Neuron (in vitro differentiated cells): ENCODE measurements around the gene SP1.
A peak's percentile ranks its signal among the peaks of the same experiment; 100 is the strongest.
"Not testable (repeated sequence)": the region's sequence is repeated elsewhere in the genome, so short reads cannot be mapped to it uniquely, and the experiment has no call there.

ENCODE experiments used
- H2AFZ ChIP-seq: one replicate; pipeline ENCODE4 v1.6.1; 2013; ENCODE audit warnings: low read depth, mild to moderate bottlenecking, inconsistent platforms, low read length, moderate library complexity
- H3K27me3 ChIP-seq: one replicate; pipeline ENCODE4 v1.6.1; 2013; ENCODE audit warnings: low read length; ENCODE audit not compliant: insufficient read depth
- H3K36me3 ChIP-seq: one replicate; pipeline ENCODE4 v1.6.1; 2013; ENCODE audit warnings: low read length; ENCODE audit not compliant: insufficient read depth
- H3K4me1 ChIP-seq: one replicate; pipeline ENCODE4 v1.6.1; 2013; ENCODE audit warnings: low read length; ENCODE audit not compliant: insufficient read depth
- H3K4me3 ChIP-seq: 2 replicates; pipeline ENCODE4 v1.5.1; 2013; ENCODE audit warnings: mild to moderate bottlenecking, low read length, moderate library complexity
- H3K9me3 ChIP-seq: one replicate; pipeline ENCODE4 v1.6.1; 2013; ENCODE audit warnings: low read length

SP1 gene

DNA sequence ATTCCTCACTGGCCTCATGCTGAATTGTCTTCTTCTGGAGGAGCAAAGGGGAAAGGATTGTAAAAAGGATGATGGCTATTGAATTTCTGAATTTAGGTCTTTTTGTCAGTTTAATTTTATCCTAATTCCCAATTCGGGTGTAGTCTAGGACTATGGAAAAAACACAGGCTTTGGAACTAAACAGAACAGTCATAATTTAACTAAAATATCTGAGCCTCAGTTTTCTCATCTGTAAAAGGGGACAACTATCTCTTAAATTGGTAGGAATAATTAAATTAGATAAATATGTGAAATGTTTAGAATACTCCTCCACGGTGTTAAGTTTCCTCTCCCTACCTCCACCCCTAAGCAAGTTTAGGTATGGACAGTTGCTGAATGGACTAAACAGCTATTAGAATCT lies 3.2 kb upstream of the SP1 start:
- Histone ChIP-seq H3K9me3 (no peaks in the 10 kb centered on the region), H3K36me3 (peaks cover 5% of the 10 kb centered on the region), H3K4me3 (no peak overlapping the region), H3K4me1 (peaks cover 16% of the 10 kb centered on the region), H2AFZ (no peak overlapping the region), H3K27me3 (no peaks in the 10 kb centered on the region)

DNA sequence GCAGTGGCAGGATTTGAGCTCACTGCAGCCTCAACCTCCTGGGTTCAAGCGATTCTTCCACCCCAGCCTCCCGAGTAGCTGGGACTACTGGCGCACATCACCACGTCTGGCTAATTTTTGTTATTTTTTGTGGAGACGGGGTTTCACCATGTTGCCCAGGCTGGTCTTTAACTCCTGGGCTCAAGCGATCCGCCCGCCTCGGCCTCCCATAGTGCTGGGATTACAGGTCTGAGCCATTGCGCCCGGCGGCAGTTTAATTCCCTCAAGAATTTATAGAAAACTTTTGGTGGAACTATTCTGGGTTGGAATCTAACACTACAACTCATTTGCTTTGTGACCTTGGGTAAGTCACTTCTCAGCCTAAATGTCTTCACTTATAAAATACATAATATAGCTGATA lies 1.8 kb upstream of the SP1 start:
- H2AFZ ChIP-seq = no peak overlapping the region
- H3K4me1 ChIP-seq = peaks cover 25% of the 10 kb centered on the region
- H3K27me3 ChIP-seq = no peaks in the 10 kb centered on the region
- no peaks in the 10 kb centered on the region for H3K9me3 ChIP-seq
- H3K36me3 ChIP-seq = peaks cover 20% of the 10 kb centered on the region
- no peak overlapping the region for H3K4me3 ChIP-seq

DNA sequence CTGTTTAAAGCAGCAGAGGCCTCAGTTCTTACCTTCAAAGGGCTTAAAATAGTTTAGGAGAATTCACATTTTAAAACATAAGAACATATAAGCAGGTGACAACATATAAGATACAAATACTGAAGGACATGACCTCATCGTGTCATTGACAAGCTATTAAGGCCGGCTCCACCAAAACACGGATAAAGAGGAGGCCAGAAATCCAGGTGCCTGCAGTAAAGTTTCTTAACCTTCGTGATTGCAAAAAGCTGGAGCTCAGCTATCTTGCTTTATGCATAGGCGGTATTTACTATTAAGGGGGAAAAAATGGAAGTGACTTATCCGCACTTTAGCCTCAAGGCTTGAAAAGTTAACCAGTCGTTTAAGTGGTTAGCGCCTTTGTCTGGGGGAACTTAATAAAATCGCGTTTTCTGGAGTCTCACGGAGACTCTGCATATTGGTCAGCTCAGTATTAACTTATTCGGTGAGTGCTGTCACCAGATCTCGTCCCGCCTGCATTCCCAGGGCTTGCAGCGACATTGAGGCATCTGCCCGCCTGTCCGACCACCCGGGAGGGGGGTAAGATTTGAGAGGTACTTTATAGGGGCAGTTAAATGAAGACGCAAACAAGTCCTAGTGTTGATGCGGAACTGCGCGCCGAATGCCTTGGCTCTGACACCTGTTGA lies 1.1 kb upstream of the SP1 start:
- no peaks in the 10 kb centered on the region for H3K9me3 ChIP-seq
- H3K36me3 ChIP-seq = peaks cover 26% of the 10 kb centered on the region
- no peaks in the 10 kb centered on the region for H3K27me3 ChIP-seq
- peak overlapping the region; percentile 7 for H2AFZ ChIP-seq
- H3K4me1 ChIP-seq = peaks cover 28% of the 10 kb centered on the region
- H3K4me3 ChIP-seq = peak overlapping the region; percentile 60

DNA sequence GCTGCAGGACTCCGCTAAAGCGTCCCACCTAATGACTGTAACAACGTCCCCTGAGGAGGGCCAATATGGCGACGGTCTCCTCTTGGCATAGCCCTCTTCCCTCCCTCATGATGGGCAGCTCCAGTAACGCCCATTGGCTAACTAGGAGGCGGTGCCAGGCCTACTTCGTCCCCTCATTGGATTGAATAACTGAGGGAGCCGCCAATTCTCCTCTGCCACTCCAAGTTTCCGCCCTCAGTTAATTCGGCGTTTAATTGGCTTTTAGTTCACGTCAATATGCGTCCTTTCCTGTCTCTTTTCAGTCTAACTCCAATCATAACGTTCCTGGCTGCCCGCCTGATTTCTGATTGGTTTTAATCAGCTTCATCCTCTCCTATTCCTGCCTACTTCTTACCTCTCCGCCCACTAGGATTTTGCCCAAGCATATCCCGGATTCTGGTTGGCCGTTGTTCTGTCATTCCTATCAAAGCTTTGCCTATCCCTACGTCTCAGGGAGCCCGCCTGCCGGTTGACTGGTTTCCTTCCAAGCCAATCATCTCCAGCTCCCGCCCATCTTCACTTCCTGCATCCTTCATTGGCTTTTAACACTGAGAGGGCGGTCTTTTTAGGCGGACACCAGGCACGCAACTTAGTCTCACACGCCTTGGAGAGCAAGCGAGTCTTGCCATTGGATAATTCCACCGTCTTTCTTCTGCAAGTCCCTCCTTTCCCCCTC lies 430 bp upstream of the SP1 start:
- Histone ChIP-seq H3K27me3 (no peaks in the 10 kb centered on the region), H2AFZ (peak overlapping the region; percentile 7), H3K36me3 (peaks cover 30% of the 10 kb centered on the region), H3K4me3 (peak overlapping the region; percentile 60), H3K4me1 (peaks cover 30% of the 10 kb centered on the region), H3K9me3 (peaks cover under 1% of the 10 kb centered on the region)

DNA sequence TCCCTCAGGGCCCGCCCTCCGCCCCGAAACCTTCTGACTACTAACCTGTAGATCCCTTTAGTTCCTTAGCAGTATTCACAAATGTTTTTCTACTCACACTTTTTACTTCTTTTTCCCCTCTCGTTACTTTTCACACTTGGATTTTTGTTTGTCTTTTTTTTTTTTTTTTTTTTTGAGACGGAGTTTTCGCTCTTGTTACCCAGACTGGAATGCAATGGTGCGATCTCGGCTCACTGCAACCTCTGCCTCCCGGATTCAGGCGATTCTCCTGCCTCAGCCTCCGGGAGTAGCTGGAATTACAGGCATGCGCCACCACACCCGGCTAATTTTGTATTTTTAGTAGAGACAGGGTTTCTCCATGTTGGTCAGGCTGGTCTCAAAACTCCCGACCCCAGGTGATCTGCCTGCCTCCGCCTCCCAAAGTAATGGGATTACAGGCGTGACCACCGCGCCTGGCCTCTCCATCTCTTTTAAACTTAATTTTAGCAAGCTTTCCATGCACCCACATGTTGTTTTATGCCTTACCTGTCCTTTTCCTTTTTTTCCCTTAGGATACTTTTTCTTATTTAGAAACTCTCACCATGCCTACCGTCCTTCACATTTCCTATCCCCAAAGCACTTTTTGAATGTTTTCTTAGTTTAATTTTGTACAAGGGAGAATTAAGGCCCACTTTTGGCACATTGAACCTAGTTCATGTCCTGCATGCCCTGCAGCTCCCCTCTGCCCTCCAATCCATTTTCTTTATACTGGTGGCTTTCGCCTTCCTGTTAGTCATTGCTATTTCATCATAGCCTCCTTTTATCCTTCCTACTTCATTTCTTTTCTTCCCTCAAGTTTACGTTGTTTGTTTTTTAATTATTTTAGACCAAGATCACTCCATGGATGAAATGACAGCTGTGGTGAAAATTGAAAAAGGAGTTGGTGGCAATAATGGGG lies 1.1 kb downstream of the SP1 start:
- H3K27me3 ChIP-seq = no peaks in the 10 kb centered on the region
- peaks cover 2% of the 10 kb centered on the region for H3K9me3 ChIP-seq
- no peak overlapping the region for H2AFZ ChIP-seq
- H3K36me3 ChIP-seq = peaks cover 32% of the 10 kb centered on the region
- H3K4me1 ChIP-seq = peaks cover 31% of the 10 kb centered on the region
- peak overlapping the region; percentile 53 for H3K4me3 ChIP-seq

DNA sequence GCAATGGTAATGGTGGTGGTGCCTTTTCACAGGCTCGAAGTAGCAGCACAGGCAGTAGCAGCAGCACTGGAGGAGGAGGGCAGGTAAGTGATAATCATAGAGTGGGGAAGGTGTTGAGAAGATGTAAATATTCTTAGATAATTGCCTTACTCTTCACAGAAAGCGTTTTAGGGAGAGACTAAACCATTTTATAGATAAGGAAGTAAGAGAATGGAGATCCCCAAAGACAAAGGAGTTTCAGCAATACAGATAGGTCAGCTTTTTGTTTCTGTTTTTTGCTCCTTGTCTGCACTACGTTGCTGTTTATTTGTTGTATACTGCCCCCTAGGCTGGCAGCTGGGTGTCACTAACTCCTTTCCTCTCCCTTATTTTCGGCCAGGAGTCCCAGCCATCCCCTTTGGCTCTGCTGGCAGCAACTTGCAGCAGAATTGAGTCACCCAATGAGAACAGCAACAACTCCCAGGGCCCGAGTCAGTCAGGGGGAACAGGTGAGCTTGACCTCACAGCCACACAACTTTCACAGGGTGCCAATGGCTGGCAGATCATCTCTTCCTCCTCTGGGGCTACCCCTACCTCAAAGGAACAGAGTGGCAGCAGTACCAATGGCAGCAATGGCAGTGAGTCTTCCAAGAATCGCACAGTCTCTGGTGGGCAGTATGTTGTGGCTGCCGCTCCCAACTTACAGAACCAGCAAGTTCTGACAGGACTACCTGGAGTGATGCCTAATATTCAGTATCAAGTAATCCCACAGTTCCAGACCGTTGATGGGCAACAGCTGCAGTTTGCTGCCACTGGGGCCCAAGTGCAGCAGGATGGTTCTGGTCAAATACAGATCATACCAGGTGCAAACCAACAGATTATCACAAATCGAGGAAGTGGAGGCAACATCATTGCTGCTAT lies 2.0 kb downstream of the SP1 start:
- H3K4me1 ChIP-seq = peaks cover 31% of the 10 kb centered on the region
- no peaks in the 10 kb centered on the region for H3K27me3 ChIP-seq
- peak overlapping the region; percentile 53 for H3K4me3 ChIP-seq
- H3K36me3 ChIP-seq = peaks cover 39% of the 10 kb centered on the region
- no peak overlapping the region for H2AFZ ChIP-seq
- peaks cover 2% of the 10 kb centered on the region for H3K9me3 ChIP-seq

DNA sequence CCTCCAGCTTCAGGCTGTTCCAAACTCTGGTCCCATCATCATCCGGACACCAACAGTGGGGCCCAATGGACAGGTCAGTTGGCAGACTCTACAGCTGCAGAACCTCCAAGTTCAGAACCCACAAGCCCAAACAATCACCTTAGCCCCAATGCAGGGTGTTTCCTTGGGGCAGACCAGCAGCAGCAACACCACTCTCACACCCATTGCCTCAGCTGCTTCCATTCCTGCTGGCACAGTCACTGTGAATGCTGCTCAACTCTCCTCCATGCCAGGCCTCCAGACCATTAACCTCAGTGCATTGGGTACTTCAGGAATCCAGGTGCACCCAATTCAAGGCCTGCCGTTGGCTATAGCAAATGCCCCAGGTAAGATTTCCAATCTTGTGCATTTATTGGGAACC lies 3.3 kb downstream of the SP1 start:
- peaks cover 35% of the 10 kb centered on the region for H3K4me1 ChIP-seq
- H3K27me3 ChIP-seq = no peaks in the 10 kb centered on the region
- H2AFZ ChIP-seq = no peak overlapping the region
- H3K36me3 ChIP-seq = peaks cover 47% of the 10 kb centered on the region
- H3K9me3 ChIP-seq = peaks cover 2% of the 10 kb centered on the region
- H3K4me3 ChIP-seq = no peak overlapping the region

DNA sequence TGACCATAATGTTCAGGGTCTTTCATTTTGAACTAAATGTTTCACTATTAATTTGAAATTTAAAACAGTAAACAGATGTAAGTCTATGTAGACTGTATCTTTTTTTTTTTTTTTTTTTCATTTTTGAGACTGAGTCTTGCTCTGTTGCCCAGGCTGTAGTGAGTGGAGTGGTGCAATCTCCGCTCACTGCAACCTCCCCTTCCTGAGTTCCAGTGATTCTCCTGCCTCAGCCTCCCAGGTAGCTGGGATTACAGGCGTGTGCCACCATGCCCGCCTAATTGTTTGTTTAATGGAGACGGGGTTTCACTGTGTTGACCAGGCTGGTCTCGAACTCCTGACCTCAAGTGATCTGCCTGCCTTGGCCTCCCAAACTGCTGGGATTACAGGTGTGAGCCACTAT lies 6.4 kb downstream of the SP1 start:
- Histone ChIP-seq H3K36me3 (peaks cover 57% of the 10 kb centered on the region), H3K4me1 (peaks cover 26% of the 10 kb centered on the region)

DNA sequence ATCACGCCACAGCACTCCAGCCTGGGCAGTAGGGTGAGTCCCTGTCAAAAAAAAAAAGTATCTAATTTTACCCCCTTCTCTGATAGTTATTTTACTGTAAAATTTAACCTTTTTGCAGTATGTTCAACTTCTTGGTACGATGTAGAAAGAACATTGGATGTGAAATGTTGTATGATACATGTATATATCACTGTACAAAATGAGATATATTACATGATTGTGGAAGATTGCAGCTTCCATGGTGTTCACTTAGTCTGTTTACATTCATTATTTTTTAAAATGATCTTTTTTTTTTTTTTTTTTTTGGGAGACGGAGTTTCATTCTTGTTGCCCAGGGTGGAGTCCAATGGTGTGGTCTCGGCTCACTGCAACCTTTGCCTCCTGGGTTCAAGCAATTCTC lies 9.0 kb downstream of the SP1 start:
- H3K27me3 ChIP-seq = no peaks in the 10 kb centered on the region
- H3K4me3 ChIP-seq = no peak overlapping the region
- H3K36me3 ChIP-seq = peaks cover 33% of the 10 kb centered on the region
- peaks cover 10% of the 10 kb centered on the region for H3K4me1 ChIP-seq
- no peak overlapping the region for H2AFZ ChIP-seq
- H3K9me3 ChIP-seq = peaks cover 2% of the 10 kb centered on the region

More for the DNA sequence above, 6.4 kb downstream of the SP1 start:
- not testable (repeated sequence) for H3K4me3 ChIP-seq, H2AFZ ChIP-seq, H3K27me3 ChIP-seq, H3K9me3 ChIP-seq

DNA sequence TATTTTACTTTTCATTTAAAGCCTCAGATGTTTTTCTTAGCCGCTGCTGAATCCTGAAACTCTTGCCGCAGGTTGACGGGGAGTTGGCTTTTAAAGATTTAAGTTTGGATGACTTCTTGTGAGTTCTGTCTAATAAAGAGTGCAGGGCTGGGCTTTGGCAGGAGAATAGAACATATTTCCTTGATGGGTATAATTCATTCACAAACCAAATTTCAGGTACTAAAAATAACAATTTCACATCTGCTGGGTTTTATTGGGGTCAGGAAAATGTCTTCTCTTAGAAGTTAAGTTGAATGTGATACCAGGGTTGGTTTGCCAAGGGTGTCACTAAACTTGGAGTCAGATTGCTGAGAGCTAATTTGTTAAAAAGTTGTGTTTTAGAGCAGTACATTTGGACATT lies 9.7 kb downstream of the SP1 start:
- Histone ChIP-seq H2AFZ (no peak overlapping the region), H3K36me3 (peaks cover 27% of the 10 kb centered on the region), H3K9me3 (peaks cover under 1% of the 10 kb centered on the region), H3K27me3 (no peaks in the 10 kb centered on the region), H3K4me3 (no peak overlapping the region), H3K4me1 (peaks cover 8% of the 10 kb centered on the region)

DNA sequence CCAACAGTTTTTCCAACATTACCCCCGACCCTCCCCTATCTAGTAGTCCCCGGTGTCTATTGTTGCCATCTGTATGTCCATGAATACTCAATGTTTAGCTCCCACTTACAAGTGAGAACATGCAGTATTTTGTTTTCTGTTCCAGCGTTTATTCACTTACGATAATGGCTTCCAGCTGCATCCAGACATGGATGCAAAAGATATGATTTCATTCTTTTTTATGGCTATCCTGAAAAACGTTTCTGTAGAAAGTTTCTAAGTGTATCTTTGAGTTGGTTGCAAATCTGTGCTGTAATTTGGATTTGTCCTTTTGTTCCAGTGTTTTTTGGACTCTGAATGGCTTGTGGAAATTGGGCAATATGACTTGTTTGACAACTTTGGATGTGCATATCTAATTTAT lies 11.7 kb downstream of the SP1 start:
- peaks cover 8% of the 10 kb centered on the region for H3K4me1 ChIP-seq
- peaks cover 23% of the 10 kb centered on the region for H3K36me3 ChIP-seq

DNA sequence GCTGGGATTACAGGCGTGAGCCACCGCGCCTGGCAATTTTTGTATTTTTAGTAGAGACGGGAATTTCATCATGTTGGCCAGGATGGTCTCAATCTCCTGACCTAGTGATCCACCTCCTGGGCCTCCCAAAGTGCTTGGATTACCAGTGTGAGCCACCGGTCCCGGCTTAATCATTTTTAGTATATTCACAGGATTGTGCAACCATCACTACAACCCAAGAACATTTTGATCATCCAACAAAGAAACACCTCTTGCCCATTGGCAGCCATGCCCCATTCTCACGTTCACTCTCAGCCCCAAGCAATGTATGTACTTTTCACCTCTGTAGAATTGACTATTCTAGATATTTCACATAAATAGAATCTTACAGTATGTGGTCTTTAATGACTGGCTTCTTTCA lies 19.9 kb downstream of the SP1 start:
- Histone ChIP-seq H2AFZ (no peak overlapping the region), H3K27me3 (no peaks in the 10 kb centered on the region), H3K9me3 (no peaks in the 10 kb centered on the region), H3K4me3 (no peak overlapping the region), H3K4me1 (no peaks in the 10 kb centered on the region), H3K36me3 (peaks cover 9% of the 10 kb centered on the region)

More for the DNA sequence above, 11.7 kb downstream of the SP1 start:
- Histone ChIP-seq H3K9me3 (no peaks in the 10 kb centered on the region), H3K4me3 (no peak overlapping the region), H3K27me3 (no peaks in the 10 kb centered on the region), H2AFZ (no peak overlapping the region)
